Measurements from ENCODE around the gene GABPB1. TPM values are rescaled to one million over a fixed set of nuclear protein-coding genes. Genes with fewer than 3 reads are reported as not detected.

GABPB1 gene
- total and polyA plus RNA-seq, 10 of the 15 experiments (the other 5 are each of a cell fraction or from before 2014, with no cell fraction given), result 13.9 to 48.2 (median 39.8) TPM

GRCh38 chr15:50377867-50378751 is 23.1 kb upstream of the GABPB1 start (continued):
- TF ChIP-seq JUNB (IDR thresholded peaks at IDR 0.05), result peak; percentile 95
- TF ChIP-seq SPI1 (IDR thresholded peaks at IDR 0.05; ENCODE audit: borderline replicate concordance, insufficient read depth, low read depth, low read length), result peak; percentile 98
- TF ChIP-seq CEBPB (IDR thresholded peaks at IDR 0.05; ENCODE audit: borderline replicate concordance in 1 of 2, low read depth in 2 of 2, low read length in 2 of 2), result peak in 1 of 2 experiments; percentile 81; a peak in 1 of 4 replicates
- TF ChIP-seq E2F4 (IDR thresholded peaks at IDR 0.05; ENCODE audit: low read depth, low read length), result no peak
- TF ChIP-seq EED (IDR thresholded peaks at IDR 0.05; ENCODE audit: low read depth), result peak; percentile 87
- TF ChIP-seq ELK1 (IDR thresholded peaks at IDR 0.05; ENCODE audit: low read depth, low read length), result no peak
- no peak for TF ChIP-seq TAF1 (IDR thresholded peaks at IDR 0.05; ENCODE audit: borderline replicate concordance, low read depth, low read length)
- TF ChIP-seq RFX5 (IDR thresholded peaks at IDR 0.05; ENCODE audit: low read depth, low read length), result no peak
- TF ChIP-seq RELA (IDR thresholded peaks at IDR 0.05; ENCODE audit: borderline replicate concordance, partially characterized antibody), result peak; percentile 44
- no peak for TF ChIP-seq NFYA (IDR thresholded peaks at IDR 0.05; ENCODE audit: borderline replicate concordance, low read depth, low read length)
- no peak for TF ChIP-seq SRF (IDR thresholded peaks at IDR 0.05; ENCODE audit: low read depth in 2 of 2, low read length in 2 of 2)
- TF ChIP-seq REST (IDR thresholded peaks at IDR 0.05; ENCODE audit: low read depth, low read length), result peak; percentile 26; the same call in 1 of the 2 replicates
- TF ChIP-seq PBX3 (IDR thresholded peaks at IDR 0.05; ENCODE audit: insufficient replicate concordance, low read depth, low read length), result no peak
- TF ChIP-seq SIN3A (IDR thresholded peaks at IDR 0.05; ENCODE audit: low read depth, low read length), result no peak
- TF ChIP-seq CEBPZ (IDR thresholded peaks at IDR 0.05; ENCODE audit: low read depth, low read length), result no peak
- no peak for TF ChIP-seq CBX3 (IDR thresholded peaks at IDR 0.05; ENCODE audit: borderline replicate concordance, low read depth)
- no peak for TF ChIP-seq SUZ12 (IDR thresholded peaks at IDR 0.05; ENCODE audit: unreplicated experiment)
- TF ChIP-seq ZZZ3 (IDR thresholded peaks at IDR 0.05; ENCODE audit: control insufficient read depth, insufficient read length, low read depth), result no peak

All from GM12878 (cell line).